Stimulated activated naive B cell treated with anti-CD40 and anti-IgM and Interleukin-4, amounts not matched to agents 10 μg/mL and 1 μg/mL and 100 μg/mL, for 72 hours (primary cell): ENCODE results near the gene PROP1.
"Not testable (repeated sequence)": the region's sequence is repeated elsewhere in the genome, so short reads cannot be mapped to it uniquely, and the experiment has no call there.

Experiments
- ATAC-seq, 2 donors: fragments of 150-1000 bp; cut with Tn5 transposase; replicated peaks; 2 replicates each; pipeline ENCODE4 v1.10.0; 2021; ENCODE audit warnings: moderate library complexity in 1 of 2
- DNase-seq: peaks from one replicate; pipeline ENCODE4 v3.0.0; 2021
- H3K27ac Mint-ChIP-seq: one replicate; pipeline ENCODE4 v1.8.0; 2022; ENCODE audit warnings: mild to moderate bottlenecking, mixed read lengths
- H3K27me3 Mint-ChIP-seq, 2 donors: one replicate each; pipeline ENCODE4 v1.8.0; 2022; ENCODE audit warnings: mixed read lengths in 2 of 2
- H3K36me3 Mint-ChIP-seq, 2 donors: one replicate each; pipeline ENCODE4 v1.8.0; 2022; ENCODE audit warnings: mixed read lengths in 2 of 2, mild to moderate bottlenecking in 1 of 2
- H3K4me1 Mint-ChIP-seq, 2 donors: one replicate each; pipeline ENCODE4 v1.8.0; 2022; ENCODE audit warnings: mixed read lengths in 2 of 2, mild to moderate bottlenecking in 1 of 2
- H3K4me3 Mint-ChIP-seq, 2 donors: one replicate each; pipeline ENCODE4 v1.8.0; 2022; ENCODE audit warnings: mild to moderate bottlenecking in 2 of 2, mixed read lengths in 2 of 2, moderate library complexity in 1 of 2
- H3K9me3 Mint-ChIP-seq, 2 donors: one replicate each; pipeline ENCODE4 v1.8.0; 2022; ENCODE audit warnings: mixed read lengths in 2 of 2, mild to moderate bottlenecking in 1 of 2

The PROP1 gene

GRCh38 chr5:177945145-177945544 lies 50.9 kb downstream of the PROP1 start:
- Mint-ChIP-seq H3K4me1 (peaks cover 10 to 28% of the 10 kb centered on the region in 2 donors), H3K27ac (peak overlapping the region; percentile 70), H3K4me3 (peak overlapping the region; percentile 60 to 72)
- not testable (repeated sequence) for H3K36me3 Mint-ChIP-seq, H3K27me3 Mint-ChIP-seq, H3K9me3 Mint-ChIP-seq, DNase-seq, ATAC-seq

GRCh38 chr5:177943805-177944736 lies 52.0 kb downstream of the PROP1 start:
- H3K4me1 Mint-ChIP-seq = peaks cover 12 to 32% of the 10 kb centered on the region in 2 donors
- ATAC-seq = peak; percentile 57 to 60
- not testable (repeated sequence) for H3K36me3 Mint-ChIP-seq, H3K27me3 Mint-ChIP-seq, H3K27ac Mint-ChIP-seq, DNase-seq, H3K9me3 Mint-ChIP-seq
- H3K4me3 Mint-ChIP-seq = peak overlapping the region; percentile 77 to 84

GRCh38 chr5:177942896-177943295 lies 53.1 kb downstream of the PROP1 start:
- Mint-ChIP-seq H3K27me3 (peaks cover 8 to 11% of the 10 kb centered on the region in 2 donors), H3K4me3 (peak overlapping the region in 1 of 2 donors; percentile 84), H3K27ac (peak overlapping the region; percentile 11), H3K4me1 (peaks cover 17 to 38% of the 10 kb centered on the region in 2 donors)
- H3K9me3 Mint-ChIP-seq, DNase-seq, H3K36me3 Mint-ChIP-seq: not testable (repeated sequence)
- ATAC-seq = peak; percentile 38 to 47
